ENCODE data around the gene ALDH3A1.

Gene ALDH3A1

GRCh38 chr17:19727501-19728078 lies 20.5 kb downstream of the ALDH3A1 start:
- Histone ChIP-seq H3K4me1 (ENCODE audit: control insufficient read depth, insufficient read depth, low read length, unreplicated experiment) (peaks cover 13% of the 10 kb centered on the region), H2AFZ (ENCODE audit: low read length, unreplicated experiment) (no peak overlapping the region), H3K36me3 (ENCODE audit: insufficient read depth, low read length) (no peaks in the 10 kb centered on the region), H3K79me2 (ENCODE audit: control insufficient read depth, insufficient read depth, low read length, unreplicated experiment) (no peaks in the 10 kb centered on the region), H3K27ac (ENCODE audit: low read depth, low read length) (peak overlapping the region; percentile 48; the same call in 1 of the 2 replicates), H3K4me3 (ENCODE audit: low read depth, low read length) (no peak overlapping the region), H3K27me3 (ENCODE audit: insufficient read depth, low read length) (peaks cover 6% of the 10 kb centered on the region; the same call in 1 of the 2 replicates)

DNA sequence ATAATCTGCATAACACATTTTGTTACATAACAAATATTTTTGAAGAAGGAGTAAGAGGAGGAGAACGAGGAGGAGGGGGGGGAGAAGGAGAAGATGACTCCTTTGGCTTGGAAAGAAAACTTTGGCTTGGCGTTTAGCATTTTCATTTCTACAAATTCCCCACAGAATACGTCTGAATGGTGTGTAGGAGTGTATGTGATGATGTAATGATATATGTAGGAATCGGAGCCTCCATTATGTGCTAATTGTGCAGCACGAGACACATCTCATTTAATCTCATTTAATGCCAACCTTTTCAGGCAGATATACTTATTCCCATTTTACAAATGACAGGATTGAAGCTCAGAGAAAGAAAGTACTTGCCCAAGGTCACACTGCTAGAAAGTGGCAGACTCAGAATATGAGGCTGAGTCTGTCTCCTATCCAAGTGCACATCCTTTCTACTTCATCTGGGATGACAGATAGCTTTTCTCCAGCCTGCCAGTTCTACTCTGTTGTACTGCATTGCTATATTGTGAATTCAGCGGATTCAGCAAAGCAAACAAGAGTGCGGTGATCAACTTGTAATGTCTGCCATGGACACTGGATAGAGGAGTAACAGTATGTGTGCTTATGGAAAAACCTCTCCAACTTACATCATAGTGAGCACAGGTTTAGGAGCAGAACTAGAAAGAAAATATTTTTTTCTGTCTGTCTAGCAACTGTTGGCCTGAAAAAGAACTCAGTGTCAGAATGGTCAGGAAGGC lies 21.3 kb downstream of the ALDH3A1 start:
- Histone ChIP-seq H3K79me2 (ENCODE audit: control insufficient read depth, insufficient read depth, low read length, unreplicated experiment) (no peaks in the 10 kb centered on the region), H3K27me3 (ENCODE audit: insufficient read depth, low read length) (peaks cover 6% of the 10 kb centered on the region; the same call in 1 of the 2 replicates), H3K4me3 (ENCODE audit: low read depth, low read length) (no peak overlapping the region), H3K27ac (ENCODE audit: low read depth, low read length) (peak overlapping the region; percentile 48; the same call in 1 of the 2 replicates), H3K4me1 (ENCODE audit: control insufficient read depth, insufficient read depth, low read length, unreplicated experiment) (peaks cover 13% of the 10 kb centered on the region), H2AFZ (ENCODE audit: low read length, unreplicated experiment) (no peak overlapping the region), H3K36me3 (ENCODE audit: insufficient read depth, low read length) (no peaks in the 10 kb centered on the region)

GRCh38 chr17:19725486-19725885 lies 22.6 kb downstream of the ALDH3A1 start:
- Histone ChIP-seq H2AFZ (ENCODE audit: low read length, unreplicated experiment) (no peak overlapping the region), H3K4me3 (ENCODE audit: low read depth, low read length) (no peak overlapping the region), H3K4me1 (ENCODE audit: control insufficient read depth, insufficient read depth, low read length, unreplicated experiment) (peaks cover 13% of the 10 kb centered on the region), H3K36me3 (ENCODE audit: insufficient read depth, low read length) (no peaks in the 10 kb centered on the region), H3K27ac (ENCODE audit: low read depth, low read length) (no peak overlapping the region), H3K27me3 (ENCODE audit: insufficient read depth, low read length) (no peaks in the 10 kb centered on the region), H3K79me2 (ENCODE audit: control insufficient read depth, insufficient read depth, low read length, unreplicated experiment) (no peaks in the 10 kb centered on the region)

DNA sequence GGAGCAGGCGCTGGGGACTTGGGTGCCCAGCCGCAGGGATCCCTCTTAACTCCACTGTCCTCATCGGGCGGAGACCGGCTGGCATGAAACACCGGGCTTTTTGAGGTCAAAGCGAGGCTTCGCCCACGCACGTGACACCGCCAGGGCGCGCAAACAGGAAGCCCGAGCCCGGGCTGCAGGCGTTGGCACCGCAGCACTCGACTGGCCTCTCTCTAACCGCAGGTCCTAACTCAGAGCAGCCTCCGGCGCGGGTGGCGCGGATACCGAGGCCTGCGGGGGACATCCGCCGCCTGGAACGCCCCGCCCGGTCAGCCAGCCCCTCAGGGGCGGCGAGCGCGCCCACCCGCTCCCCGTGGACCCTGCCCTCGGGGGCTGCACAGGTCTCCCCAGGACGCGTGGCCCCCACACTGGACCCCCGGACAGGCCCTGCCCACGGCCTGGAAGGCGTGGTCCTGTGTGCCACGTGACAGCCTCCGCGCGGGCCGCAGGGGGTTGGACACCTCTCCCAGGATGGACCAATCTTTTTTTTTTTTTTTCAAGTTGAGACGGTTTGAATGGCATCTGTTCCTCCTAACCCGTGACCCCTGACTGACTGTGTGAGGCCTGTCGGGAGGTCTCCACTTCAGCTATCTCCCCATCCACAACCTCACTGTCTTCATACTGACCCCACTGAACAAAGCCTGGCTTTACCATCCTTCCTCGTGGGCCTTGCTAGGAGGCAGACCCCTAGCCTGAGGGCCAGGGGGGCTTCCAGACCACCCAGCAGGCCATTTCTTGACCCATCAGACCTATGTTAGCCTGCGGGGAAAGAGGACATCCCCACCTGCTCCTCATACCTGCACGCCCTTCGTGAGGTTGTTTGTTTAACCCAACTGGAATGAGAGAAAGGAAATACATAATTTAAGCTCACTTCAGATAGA lies 23.3 kb downstream of the ALDH3A1 start:
- no peaks in the 10 kb centered on the region for H3K27me3 ChIP-seq (ENCODE audit: insufficient read depth, low read length)
- H3K4me1 ChIP-seq (ENCODE audit: control insufficient read depth, insufficient read depth, low read length, unreplicated experiment), result peaks cover 13% of the 10 kb centered on the region
- no peaks in the 10 kb centered on the region for H3K36me3 ChIP-seq (ENCODE audit: insufficient read depth, low read length)
- no peak overlapping the region for H2AFZ ChIP-seq (ENCODE audit: low read length, unreplicated experiment)
- H3K79me2 ChIP-seq (ENCODE audit: control insufficient read depth, insufficient read depth, low read length, unreplicated experiment), result no peaks in the 10 kb centered on the region
- H3K4me3 ChIP-seq (ENCODE audit: low read depth, low read length), result no peak overlapping the region
- H3K27ac ChIP-seq (ENCODE audit: low read depth, low read length), result no peak overlapping the region

GRCh38 chr17:19723964-19724363 lies 24.1 kb downstream of the ALDH3A1 start:
- Histone ChIP-seq H3K79me2 (ENCODE audit: control insufficient read depth, insufficient read depth, low read length, unreplicated experiment) (no peaks in the 10 kb centered on the region), H3K27me3 (ENCODE audit: insufficient read depth, low read length) (no peaks in the 10 kb centered on the region), H2AFZ (ENCODE audit: low read length, unreplicated experiment) (no peak overlapping the region), H3K4me1 (ENCODE audit: control insufficient read depth, insufficient read depth, low read length, unreplicated experiment) (peaks cover 13% of the 10 kb centered on the region), H3K36me3 (ENCODE audit: insufficient read depth, low read length) (no peaks in the 10 kb centered on the region), H3K27ac (ENCODE audit: low read depth, low read length) (no peak overlapping the region), H3K4me3 (ENCODE audit: low read depth, low read length) (no peak overlapping the region)

DNA sequence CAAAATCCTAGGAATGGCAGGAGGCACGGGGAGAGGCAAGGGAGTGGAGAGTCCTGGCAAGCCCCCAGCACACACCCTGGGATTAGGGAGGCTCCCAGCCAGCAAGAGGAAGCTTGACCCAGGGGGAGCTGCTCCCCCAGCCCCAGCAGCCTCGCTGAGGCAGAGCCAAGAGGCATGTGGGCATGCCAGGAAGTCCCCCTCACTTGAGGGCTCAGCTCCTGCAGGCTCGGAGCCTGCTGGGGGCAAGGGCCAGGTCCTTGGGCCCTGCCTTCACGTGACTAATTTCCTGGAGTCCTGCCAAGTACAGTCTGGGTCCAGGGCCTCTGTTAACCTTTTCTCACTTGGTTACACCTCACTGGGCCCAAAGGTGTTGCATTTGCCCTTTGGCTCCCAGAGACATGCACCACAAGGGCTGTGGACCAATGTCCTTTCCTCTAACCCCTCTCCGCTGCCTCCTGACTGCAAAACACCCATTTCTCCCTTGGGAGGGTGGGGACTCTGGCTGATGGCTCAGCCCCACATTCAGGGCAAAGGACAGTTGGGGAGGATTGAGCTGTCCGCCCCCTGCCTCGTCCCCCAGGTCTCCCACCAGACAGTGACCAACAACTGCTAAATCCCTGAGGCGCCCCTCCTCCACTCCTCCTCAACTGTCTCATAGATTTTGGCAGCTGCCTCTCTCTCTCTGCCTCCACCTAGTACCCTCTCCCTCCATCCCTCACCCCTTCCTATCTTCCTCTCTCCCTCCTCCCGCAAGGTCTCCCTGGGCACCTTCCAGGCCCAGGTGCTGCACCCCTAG lies 27.3 kb downstream of the ALDH3A1 start:
- no peak overlapping the region for H3K27ac ChIP-seq (ENCODE audit: low read depth, low read length)
- no peak overlapping the region for H3K4me3 ChIP-seq (ENCODE audit: low read depth, low read length)
- H3K4me1 ChIP-seq (ENCODE audit: control insufficient read depth, insufficient read depth, low read length, unreplicated experiment), result no peaks in the 10 kb centered on the region
- H2AFZ ChIP-seq (ENCODE audit: low read length, unreplicated experiment), result no peak overlapping the region
- no peaks in the 10 kb centered on the region for H3K79me2 ChIP-seq (ENCODE audit: control insufficient read depth, insufficient read depth, low read length, unreplicated experiment)
- H3K27me3 ChIP-seq (ENCODE audit: insufficient read depth, low read length), result no peaks in the 10 kb centered on the region
- no peaks in the 10 kb centered on the region for H3K36me3 ChIP-seq (ENCODE audit: insufficient read depth, low read length)

DNA sequence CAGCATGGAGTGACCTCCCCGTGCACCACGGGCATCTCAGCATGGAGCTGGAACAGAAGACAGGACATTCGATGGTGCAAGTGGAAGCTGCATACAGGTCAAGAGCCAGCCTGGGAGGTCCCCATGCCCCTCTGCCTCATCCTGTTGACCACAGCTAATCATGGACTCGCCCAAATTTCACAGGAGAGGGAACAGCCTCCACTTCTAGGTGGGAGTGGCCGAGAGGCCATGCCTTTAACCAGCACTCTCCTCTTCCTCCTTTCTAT lies 28.0 kb downstream of the ALDH3A1 start:
- Histone ChIP-seq H3K27me3 (ENCODE audit: insufficient read depth, low read length) (no peaks in the 10 kb centered on the region), H3K27ac (ENCODE audit: low read depth, low read length) (no peak overlapping the region), H3K36me3 (ENCODE audit: insufficient read depth, low read length) (no peaks in the 10 kb centered on the region), H2AFZ (ENCODE audit: low read length, unreplicated experiment) (no peak overlapping the region), H3K4me3 (ENCODE audit: low read depth, low read length) (no peak overlapping the region), H3K79me2 (ENCODE audit: control insufficient read depth, insufficient read depth, low read length, unreplicated experiment) (no peaks in the 10 kb centered on the region), H3K4me1 (ENCODE audit: control insufficient read depth, insufficient read depth, low read length, unreplicated experiment) (no peaks in the 10 kb centered on the region)

DNA sequence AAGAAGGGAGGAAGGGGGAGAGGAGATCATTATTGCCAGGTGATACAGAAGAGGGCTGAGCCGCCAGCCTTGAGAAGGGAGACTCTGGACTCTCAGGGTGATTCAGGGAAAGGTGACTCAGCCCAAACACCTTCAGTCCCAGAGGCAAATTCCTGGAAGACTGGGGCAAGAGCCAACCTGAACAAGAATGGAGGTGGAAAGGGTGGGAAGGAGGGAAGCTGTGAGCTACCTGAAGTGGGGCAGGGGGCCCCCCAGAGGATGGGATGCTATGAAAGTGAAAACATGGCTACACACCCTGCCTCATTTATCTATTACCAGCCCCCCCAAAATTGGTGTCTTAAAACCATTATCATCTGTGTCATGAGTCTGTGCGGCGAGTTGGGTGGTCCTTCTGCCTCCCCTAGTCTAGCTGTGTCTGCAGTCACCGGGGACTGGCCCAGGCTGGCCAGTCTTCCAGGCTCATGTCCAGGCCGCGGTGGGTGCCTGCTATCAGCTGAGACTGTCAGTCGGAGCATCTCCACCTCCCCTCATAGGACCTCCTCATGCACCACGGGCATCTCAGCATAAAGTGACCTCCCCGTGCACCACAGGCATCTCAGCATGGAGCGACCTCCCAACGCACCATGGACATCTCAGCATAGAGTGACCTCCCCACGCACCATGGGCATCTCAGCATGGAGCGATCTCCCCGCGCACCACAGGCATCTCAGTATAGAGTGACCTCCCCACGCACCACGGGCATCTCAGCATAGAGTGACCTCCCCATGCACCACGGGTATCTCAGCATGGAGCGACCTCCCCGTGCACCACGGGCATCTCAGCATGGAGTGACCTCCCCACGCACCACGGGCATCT lies 28.5 kb downstream of the ALDH3A1 start:
- H2AFZ ChIP-seq (ENCODE audit: low read length, unreplicated experiment), result no peak overlapping the region
- H3K27ac ChIP-seq (ENCODE audit: low read depth, low read length), result no peak overlapping the region
- no peaks in the 10 kb centered on the region for H3K27me3 ChIP-seq (ENCODE audit: insufficient read depth, low read length)
- H3K4me3 ChIP-seq (ENCODE audit: low read depth, low read length), result no peak overlapping the region
- no peaks in the 10 kb centered on the region for H3K79me2 ChIP-seq (ENCODE audit: control insufficient read depth, insufficient read depth, low read length, unreplicated experiment)
- H3K4me1 ChIP-seq (ENCODE audit: control insufficient read depth, insufficient read depth, low read length, unreplicated experiment), result no peaks in the 10 kb centered on the region
- no peaks in the 10 kb centered on the region for H3K36me3 ChIP-seq (ENCODE audit: insufficient read depth, low read length)

DNA sequence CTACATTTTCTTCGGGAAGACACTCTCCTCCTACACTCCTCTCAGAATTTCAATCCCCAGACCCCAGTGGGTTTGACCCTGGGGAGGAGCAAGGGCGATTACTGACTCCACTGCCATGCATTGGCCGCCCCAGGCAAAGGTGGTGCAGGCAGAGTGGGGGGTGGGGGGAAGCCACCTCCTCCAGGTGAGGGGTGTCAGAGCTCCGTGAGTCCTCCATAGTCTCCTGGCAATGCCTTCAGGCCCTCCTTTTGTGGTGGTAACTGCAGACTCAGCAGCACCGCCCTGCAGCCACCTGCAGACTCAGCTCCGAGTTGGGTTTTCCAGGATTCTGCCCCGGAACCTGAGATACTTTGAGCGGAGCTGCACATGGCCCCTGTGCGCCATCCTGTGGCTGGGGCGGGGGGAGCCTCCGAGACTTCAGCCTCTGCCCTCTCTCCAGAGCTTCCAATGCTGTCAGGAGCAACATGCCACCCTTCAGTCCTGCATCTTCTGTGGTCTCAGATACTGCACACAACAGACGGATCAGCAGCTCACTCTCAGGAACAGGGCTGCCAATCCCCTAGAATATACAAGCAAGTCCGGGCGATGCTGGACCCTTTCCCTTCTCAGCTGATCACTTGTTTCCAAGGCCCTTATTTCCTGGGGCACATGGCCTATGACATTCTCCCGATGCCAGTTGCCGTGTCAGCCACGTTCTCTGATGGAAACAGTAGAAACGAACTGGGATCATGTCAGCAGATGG lies 29.3 kb downstream of the ALDH3A1 start:
- Histone ChIP-seq H3K27ac (ENCODE audit: low read depth, low read length) (no peak overlapping the region), H3K27me3 (ENCODE audit: insufficient read depth, low read length) (no peaks in the 10 kb centered on the region), H3K36me3 (ENCODE audit: insufficient read depth, low read length) (no peaks in the 10 kb centered on the region), H3K79me2 (ENCODE audit: control insufficient read depth, insufficient read depth, low read length, unreplicated experiment) (no peaks in the 10 kb centered on the region), H3K4me1 (ENCODE audit: control insufficient read depth, insufficient read depth, low read length, unreplicated experiment) (no peaks in the 10 kb centered on the region), H2AFZ (ENCODE audit: low read length, unreplicated experiment) (no peak overlapping the region), H3K4me3 (ENCODE audit: low read depth, low read length) (no peak overlapping the region)

All from ACC112 (cell line).